ENCODE results near the gene MAMDC4. TPM values are rescaled to one million over a fixed set of nuclear protein-coding genes. Genes with fewer than 3 reads are reported as not detected.
A peak's percentile ranks its signal among the peaks of the same experiment; 100 is the strongest.
"Not testable (repeated sequence)": the region's sequence is repeated elsewhere in the genome, so short reads cannot be mapped to it uniquely, and the experiment has no call there.

MAMDC4 gene
- total and polyA plus RNA-seq, 12 donors = 4.1 to 45.4 (median 8.3) TPM

DNA sequence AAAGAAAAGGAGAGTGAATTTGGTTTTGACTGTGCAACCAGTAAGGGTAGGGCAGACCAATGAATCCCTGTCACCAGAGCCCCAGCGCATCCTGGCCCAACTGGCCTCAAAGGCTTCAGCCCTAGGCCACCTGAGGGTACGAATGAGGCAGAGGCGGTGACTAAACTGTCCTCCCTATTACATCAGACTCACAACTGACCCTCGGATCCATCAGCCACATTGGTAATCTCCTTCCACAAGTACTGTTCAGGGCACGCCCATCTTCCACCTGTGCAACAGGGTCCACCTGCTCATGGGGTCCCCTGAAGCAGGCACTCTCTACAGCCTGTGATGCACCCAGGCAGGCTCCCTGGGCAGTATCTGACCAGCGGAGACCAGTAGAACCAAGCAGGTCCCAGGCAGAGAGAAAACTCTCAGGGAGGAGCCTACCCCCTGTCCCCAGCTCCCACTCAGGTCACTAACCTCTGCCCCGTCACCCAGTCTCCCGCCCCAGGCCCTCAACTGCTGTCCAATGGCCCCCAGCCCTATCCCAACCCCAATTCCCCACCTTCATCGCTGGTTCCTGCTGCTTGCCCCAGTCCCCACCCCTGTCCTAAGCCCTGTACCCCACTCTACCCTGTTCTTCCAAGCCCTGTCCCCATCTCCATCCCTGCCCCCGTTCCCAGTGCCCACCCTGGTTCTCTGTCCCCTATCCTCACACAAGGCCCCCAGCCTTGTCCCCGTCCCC is 13.1 kb downstream of the MAMDC4 start:
- ATAC-seq = peak in 1 of 8 donors; percentile 6
- Histone ChIP-seq H3K9me3 (no peaks in the 10 kb centered on the region), H3K36me3 (peaks cover 3 to 45% (median 24%) of the 10 kb centered on the region in 9 donors), H3K27ac (peak overlapping the region in 8 of 10 donors; percentile 45 to 96 (median 93)), H3K4me3 (peak overlapping the region; percentile 70 to 98 (median 82)), H3K4me1 (peaks cover 8 to 31% (median 25%) of the 10 kb centered on the region in 9 donors), H3K27me3 (no peaks in the 10 kb centered on the region)
- no peak for DNase-seq
- intact Hi-C loops (cut with DNase I) = loop anchor here in 1 of 10 donors (10.0 kb wide), 1 partner anchor 60 kb away; no protein-coding TSS in a partner anchor
- TF ChIP-seq, protein P1, sequence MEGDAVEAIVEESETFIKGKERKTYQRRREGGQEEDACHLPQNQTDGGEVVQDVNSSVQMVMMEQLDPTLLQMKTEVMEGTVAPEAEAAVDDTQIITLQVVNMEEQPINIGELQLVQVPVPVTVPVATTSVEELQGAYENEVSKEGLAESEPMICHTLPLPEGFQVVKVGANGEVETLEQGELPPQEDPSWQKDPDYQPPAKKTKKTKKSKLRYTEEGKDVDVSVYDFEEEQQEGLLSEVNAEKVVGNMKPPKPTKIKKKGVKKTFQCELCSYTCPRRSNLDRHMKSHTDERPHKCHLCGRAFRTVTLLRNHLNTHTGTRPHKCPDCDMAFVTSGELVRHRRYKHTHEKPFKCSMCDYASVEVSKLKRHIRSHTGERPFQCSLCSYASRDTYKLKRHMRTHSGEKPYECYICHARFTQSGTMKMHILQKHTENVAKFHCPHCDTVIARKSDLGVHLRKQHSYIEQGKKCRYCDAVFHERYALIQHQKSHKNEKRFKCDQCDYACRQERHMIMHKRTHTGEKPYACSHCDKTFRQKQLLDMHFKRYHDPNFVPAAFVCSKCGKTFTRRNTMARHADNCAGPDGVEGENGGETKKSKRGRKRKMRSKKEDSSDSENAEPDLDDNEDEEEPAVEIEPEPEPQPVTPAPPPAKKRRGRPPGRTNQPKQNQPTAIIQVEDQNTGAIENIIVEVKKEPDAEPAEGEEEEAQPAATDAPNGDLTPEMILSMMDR (IDR thresholded peaks at IDR 0.05) = no peak
- WGBS, 2 donors = 59 to 63% methylated on average over 11 of the region's 11 CpGs

DNA sequence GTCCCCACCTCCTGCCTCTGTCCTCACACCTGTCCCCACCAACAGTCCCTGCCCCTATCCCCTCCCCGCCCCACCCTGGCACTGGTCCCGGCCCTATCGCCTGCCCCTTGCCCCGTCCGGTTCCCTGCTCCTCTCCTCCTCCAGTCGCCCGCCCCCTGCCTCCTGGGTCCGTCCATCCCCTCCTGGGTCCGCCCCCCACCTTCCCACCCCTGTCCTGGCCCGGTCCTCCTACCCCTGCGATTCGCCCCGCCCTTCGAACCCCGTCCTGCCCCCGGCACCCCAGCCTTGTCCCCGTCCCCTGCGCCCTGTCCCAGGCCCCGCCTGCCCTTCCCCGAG is 13.6 kb downstream of the MAMDC4 start:
- peak overlapping the region; percentile 87 to 96 (median 92) for H3K27ac ChIP-seq
- intact Hi-C loops (cut with DNase I) = loop anchor here in 2 of 10 donors (2.0 to 10.0 kb wide), 2 partner anchors 19 to 59 kb away; no protein-coding TSS in a partner anchor
- no peaks in the 10 kb centered on the region for H3K9me3 ChIP-seq
- H3K36me3 ChIP-seq = peaks cover 3 to 41% (median 24%) of the 10 kb centered on the region in 9 donors
- peak overlapping the region; percentile 70 to 98 (median 82) for H3K4me3 ChIP-seq
- 4% methylated on average over 10 to 20 of the region's 20 CpGs for WGBS, 2 donors
- DNase-seq (no peak), ATAC-seq (peak in 7 of 8 donors; percentile 2 to 39 (median 8))
- peaks cover 8 to 31% (median 25%) of the 10 kb centered on the region in 9 donors for H3K4me1 ChIP-seq
- TF ChIP-seq, protein P1 (IDR thresholded peaks at IDR 0.05) = no peak
- no peaks in the 10 kb centered on the region for H3K27me3 ChIP-seq

GRCh38 chr9:136866898-136867421 is 14.8 kb downstream of the MAMDC4 start:
- not testable (repeated sequence) for H3K27me3 ChIP-seq, ATAC-seq, DNase-seq, H3K9me3 ChIP-seq
- Histone ChIP-seq H3K36me3 (peaks cover 0 to 29% (median 20%) of the 10 kb centered on the region in 9 donors), H3K4me3 (peak overlapping the region; percentile 28 to 98 (median 82)), H3K27ac (peak overlapping the region; percentile 59 to 94 (median 92)), H3K4me1 (peaks cover 8 to 31% (median 25%) of the 10 kb centered on the region in 9 donors)
- 81 to 83% methylated on average over 29 of the region's 29 CpGs for WGBS, 2 donors
- intact Hi-C loops (cut with DNase I) = loop anchor here in 2 of 10 donors (2.0 to 10.0 kb wide), 2 partner anchors 18 to 58 kb away; no protein-coding TSS in a partner anchor

GRCh38 chr9:136867480-136867879 is 15.3 kb downstream of the MAMDC4 start:
- WGBS, 2 donors = 97 to 99% methylated on average over 18 of the region's 18 CpGs
- peaks cover 0 to 24% (median 15%) of the 10 kb centered on the region in 9 donors for H3K36me3 ChIP-seq
- peaks cover 8 to 31% (median 25%) of the 10 kb centered on the region in 9 donors for H3K4me1 ChIP-seq
- intact Hi-C loops (cut with DNase I) = loop anchor here in 2 of 10 donors (2.0 to 10.0 kb wide), 2 partner anchors 17 to 57 kb away; no protein-coding TSS in a partner anchor
- H3K9me3 ChIP-seq = peaks cover 0 to 10% (median 0%) of the 10 kb centered on the region in 11 donors
- no peaks in the 10 kb centered on the region for H3K27me3 ChIP-seq
- DNase-seq = no peak
- H3K27ac ChIP-seq = no peak overlapping the region
- TF ChIP-seq, protein P1 (IDR thresholded peaks at IDR 0.05) = no peak
- ATAC-seq = no peak
- peak overlapping the region in 2 of 10 donors; percentile 71 to 82 for H3K4me3 ChIP-seq

All from heart right ventricle (tissue), 16 donors.